M059J (cell line): ENCODE results near the gene ORC4. TPM values are rescaled to one million over a fixed set of nuclear protein-coding genes. Genes with fewer than 3 reads are reported as not detected.

Source experiments
- DNase-seq: peaks from one replicate; pipeline ENCODE4 v3.0.0-alpha.2; 2012; ENCODE audit warnings: low read depth
- total RNA-seq: library from RNA; depleted of rRNA; stranded (reverse); fragments of >200 nt; shearing (Covaris generic); gene quantifications from 2 replicates; pipeline ENCODE4 v1.2.3, GENCODE V29; 2014; rRNA removed

The ORC4 gene
- total RNA-seq, 1 experiment from 2014 or later, result 94.6 TPM

- DNase-seq, result no peak
These were observed 85.5 kb downstream of the ORC4 start for GRCh38 chr2:147934881-147935620.

GRCh38 chr2:147933931-147934330 is 86.6 kb downstream of the ORC4 start:
- no peak for DNase-seq

- no peak for DNase-seq
These were observed 93.4 kb downstream of the ORC4 start for GRCh38 chr2:147927053-147927588.

GRCh38 chr2:147925886-147926285 is 94.7 kb downstream of the ORC4 start:
- DNase-seq, result no peak

GRCh38 chr2:147924647-147925046 is 95.9 kb downstream of the ORC4 start:
- no peak for DNase-seq

- no peak for DNase-seq
These were observed 96.7 kb downstream of the ORC4 start for GRCh38 chr2:147923846-147924245.

- no peak for DNase-seq
These were observed 103.4 kb downstream of the ORC4 start for GRCh38 chr2:147917161-147917560.

- DNase-seq, result no peak
These were observed 103.8 kb downstream of the ORC4 start for GRCh38 chr2:147916723-147917122.

GRCh38 chr2:147916067-147916466 is 104.5 kb downstream of the ORC4 start:
- no peak for DNase-seq

GRCh38 chr2:147913701-147914480 is 106.6 kb downstream of the ORC4 start:
- no peak for DNase-seq

GRCh38 chr2:147910990-147911473 is 109.5 kb downstream of the ORC4 start:
- peak; percentile 50 for DNase-seq

- DNase-seq, result no peak
These were observed 111.4 kb downstream of the ORC4 start for GRCh38 chr2:147909178-147909577.

- no peak for DNase-seq
These were observed 116.5 kb downstream of the ORC4 start for GRCh38 chr2:147904051-147904450.

GRCh38 chr2:147888680-147889079 is 131.9 kb downstream of the ORC4 start:
- no peak for DNase-seq

GRCh38 chr2:147886136-147886535 is 134.4 kb downstream of the ORC4 start:
- no peak for DNase-seq

- DNase-seq, result no peak
These were observed 135.7 kb downstream of the ORC4 start for GRCh38 chr2:147884830-147885229.

GRCh38 chr2:147882631-147883030 is 137.9 kb downstream of the ORC4 start:
- DNase-seq, result no peak

Other genes with a start within 250 kb of the ORC4 start
- 1.4 and 5.0 TPM in 2 replicates for gene ACVR2A, start 175.7 kb downstream of the ORC4 start, total RNA-seq
- 6.1 and 11.4 TPM in 2 replicates for gene MBD5, start 354 bp upstream of the ORC4 start, total RNA-seq